ENCODE results near the gene PRR22.
A peak's percentile ranks its signal among the peaks of the same experiment; 100 is the strongest.

Gene PRR22

DNA sequence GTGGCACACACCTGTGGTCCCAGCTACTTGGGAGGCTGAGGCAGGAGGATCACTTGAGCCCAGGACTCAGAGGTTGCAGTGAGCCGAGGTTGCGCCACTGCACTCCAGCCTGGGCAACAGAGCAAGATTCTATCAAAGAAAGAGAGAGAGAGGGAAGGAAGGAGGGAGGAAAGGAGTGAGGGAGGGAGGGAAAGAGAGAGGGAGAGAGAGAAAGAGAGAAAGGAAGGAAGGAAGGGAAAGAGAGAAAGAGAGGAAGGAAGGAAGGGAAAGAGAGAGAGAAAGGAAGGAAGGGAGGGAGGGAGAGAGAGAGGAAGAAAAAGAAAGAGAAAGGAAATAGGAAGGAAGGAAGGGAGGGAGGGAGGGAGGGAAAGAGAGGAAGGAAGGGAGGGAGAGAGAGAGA lies 32.7 kb upstream of the PRR22 start:
- CTCF ChIA-PET, result no interaction called here
- TF ChIP-seq, protein P1, sequence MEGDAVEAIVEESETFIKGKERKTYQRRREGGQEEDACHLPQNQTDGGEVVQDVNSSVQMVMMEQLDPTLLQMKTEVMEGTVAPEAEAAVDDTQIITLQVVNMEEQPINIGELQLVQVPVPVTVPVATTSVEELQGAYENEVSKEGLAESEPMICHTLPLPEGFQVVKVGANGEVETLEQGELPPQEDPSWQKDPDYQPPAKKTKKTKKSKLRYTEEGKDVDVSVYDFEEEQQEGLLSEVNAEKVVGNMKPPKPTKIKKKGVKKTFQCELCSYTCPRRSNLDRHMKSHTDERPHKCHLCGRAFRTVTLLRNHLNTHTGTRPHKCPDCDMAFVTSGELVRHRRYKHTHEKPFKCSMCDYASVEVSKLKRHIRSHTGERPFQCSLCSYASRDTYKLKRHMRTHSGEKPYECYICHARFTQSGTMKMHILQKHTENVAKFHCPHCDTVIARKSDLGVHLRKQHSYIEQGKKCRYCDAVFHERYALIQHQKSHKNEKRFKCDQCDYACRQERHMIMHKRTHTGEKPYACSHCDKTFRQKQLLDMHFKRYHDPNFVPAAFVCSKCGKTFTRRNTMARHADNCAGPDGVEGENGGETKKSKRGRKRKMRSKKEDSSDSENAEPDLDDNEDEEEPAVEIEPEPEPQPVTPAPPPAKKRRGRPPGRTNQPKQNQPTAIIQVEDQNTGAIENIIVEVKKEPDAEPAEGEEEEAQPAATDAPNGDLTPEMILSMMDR (conservative IDR thresholded peaks at IDR 0.05; ENCODE audit: low read depth), result no peak
- POLR2A ChIA-PET (ENCODE audit: low non-redundant PET), result no interaction called here
- no peak overlapping the region for H3K27ac ChIP-seq
- no peak for DNase-seq (ENCODE audit: low spot score)

DNA sequence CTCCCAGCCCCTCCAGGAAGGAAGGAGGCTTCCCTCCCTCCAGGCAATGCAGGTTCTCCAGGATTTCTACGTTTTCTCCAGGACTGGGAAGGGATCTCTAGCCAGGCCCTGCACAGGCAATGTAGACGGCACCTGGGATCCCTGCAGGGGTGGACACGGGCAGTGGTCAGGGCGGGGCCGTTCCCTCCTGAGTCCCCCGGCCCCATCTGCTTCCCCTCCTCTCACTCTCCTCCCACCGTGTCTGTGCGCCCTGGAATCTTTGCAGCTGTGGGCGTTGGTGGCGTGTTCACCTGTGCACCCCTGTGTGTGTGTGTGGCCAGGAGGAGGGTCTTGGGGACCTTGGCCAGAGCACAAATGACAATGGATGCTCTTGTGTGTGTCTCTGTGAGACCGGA lies 30.3 kb upstream of the PRR22 start:
- no peak overlapping the region; the same call in 1 of the 2 replicates for H3K27ac ChIP-seq
- TF ChIP-seq, protein P1 (conservative IDR thresholded peaks at IDR 0.05; ENCODE audit: low read depth), result no peak
- CTCF ChIA-PET, result interaction anchor here (1.2 kb wide), 1 partner anchor 11 kb away, joined by 4 read pairs; no protein-coding TSS in a partner anchor
- DNase-seq (ENCODE audit: low spot score), result no peak
- POLR2A ChIA-PET (ENCODE audit: low non-redundant PET), result no interaction called here

- no peak overlapping the region; the same call in 1 of the 2 replicates for H3K27ac ChIP-seq
- DNase-seq (ENCODE audit: low spot score), result no peak
- CTCF ChIA-PET, result interaction anchor here (0.5 to 1.2 kb wide), 2 partner anchors 10 to 25 kb away, joined by 3 to 4 read pairs; partner anchors contain the start of gene FUT6
- POLR2A ChIA-PET (ENCODE audit: low non-redundant PET), result no interaction called here
- TF ChIP-seq, protein P1 (conservative IDR thresholded peaks at IDR 0.05; ENCODE audit: low read depth), result no peak
Measured at GRCh38 chr19:5814123-5814851, 29.7 kb upstream of the PRR22 start.

- no peak for DNase-seq (ENCODE audit: low spot score)
- H3K27ac ChIP-seq, result no peak overlapping the region
- ChIA-PET POLR2A (ENCODE audit: low non-redundant PET) (no interaction called here), CTCF (no interaction called here)
- TF ChIP-seq, protein P1 (conservative IDR thresholded peaks at IDR 0.05; ENCODE audit: low read depth), result no peak
Measured at GRCh38 chr19:5811117-5811516, 26.6 kb upstream of the PRR22 start.

DNA sequence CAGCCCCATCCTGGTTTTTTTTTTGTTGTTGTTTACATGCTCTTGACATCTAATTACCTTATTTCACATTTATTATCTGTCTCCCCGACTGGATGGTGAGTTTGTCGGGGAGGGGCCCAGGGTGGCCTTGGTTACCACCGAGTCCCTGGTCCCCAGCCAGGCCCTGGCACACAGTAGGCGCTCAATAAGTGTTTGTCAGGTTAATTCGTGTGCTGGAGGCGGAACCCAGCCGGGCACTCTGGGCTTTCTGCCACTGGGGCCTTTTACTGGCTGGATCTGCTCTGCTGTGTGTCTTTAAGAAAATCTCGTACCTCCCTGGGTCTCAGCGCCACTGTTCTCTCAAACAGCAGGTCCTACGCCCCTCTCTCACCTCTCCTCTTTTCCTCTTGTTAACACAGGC lies 24.9 kb upstream of the PRR22 start:
- CTCF ChIA-PET, result interaction anchor here (0.6 to 1.0 kb wide), 3 partner anchors 14 to 343 kb away, joined by 3 to 6 read pairs (median 3); no protein-coding TSS in a partner anchor
- TF ChIP-seq, protein P1 (conservative IDR thresholded peaks at IDR 0.05; ENCODE audit: low read depth), result no peak
- no peak for DNase-seq (ENCODE audit: low spot score)
- POLR2A ChIA-PET (ENCODE audit: low non-redundant PET), result interaction anchor here (0.6 kb wide), 1 partner anchor 61 kb away, joined by 28 read pairs; no protein-coding TSS in a partner anchor
- peak overlapping the region; percentile 62 for H3K27ac ChIP-seq

- ChIA-PET POLR2A (ENCODE audit: low non-redundant PET) (interaction anchor here (0.6 kb wide), 1 partner anchor 60 kb away, joined by 28 read pairs; no protein-coding TSS in a partner anchor), CTCF (interaction anchor here (0.9 to 1.0 kb wide), 2 partner anchors 14 to 15 kb away, joined by 4 to 6 read pairs; no protein-coding TSS in a partner anchor)
- peak overlapping the region; percentile 62 for H3K27ac ChIP-seq
- DNase-seq (ENCODE audit: low spot score), result no peak
- TF ChIP-seq, protein P1 (conservative IDR thresholded peaks at IDR 0.05; ENCODE audit: low read depth), result no peak
Measured at GRCh38 chr19:5809053-5809452, 24.5 kb upstream of the PRR22 start.
